Smooth muscle cell (in vitro differentiated cells): ENCODE measurements around the gene MBNL3. TPM values are rescaled to one million over a fixed set of nuclear protein-coding genes. Genes with fewer than 3 reads are reported as not detected.

Experiments used
- DNase-seq: peaks from one replicate; lab custom pipeline; 2025; ENCODE audit not compliant: unreplicated experiment; lab: John Stamatoyannopoulos, UW
- H2AFZ ChIP-seq: fragments of 200-600 bp; sonication (generic); 2 replicates; pipeline ENCODE4 v1.6.0; 2016; ENCODE audit warnings: antibody characterized with exemption, low read depth, mild to moderate bottlenecking
- H3F3A ChIP-seq: fragments of 200-600 bp; sonication (generic); 2 replicates; pipeline ENCODE4 v1.6.0; 2017; ENCODE audit warnings: antibody characterized with exemption, low read depth
- H3K27ac ChIP-seq: fragments of 200-600 bp; sonication (generic); 2 replicates; pipeline ENCODE4 v1.5.1; 2016; ENCODE audit warnings: low read depth, mild to moderate bottlenecking
- H3K27me3 ChIP-seq: fragments of 200-600 bp; sonication (generic); 2 replicates; pipeline ENCODE4 v1.6.1; 2016; ENCODE audit warnings: low read depth, mild to moderate bottlenecking
- H3K36me3 ChIP-seq: fragments of 200-600 bp; sonication (generic); 2 replicates; pipeline ENCODE4 v1.5.1; 2016; ENCODE audit warnings: low read depth
- H3K4me1 ChIP-seq: fragments of 200-600 bp; sonication (generic); 2 replicates; pipeline ENCODE4 v1.5.1; 2016; ENCODE audit warnings: low read depth
- H3K4me2 ChIP-seq: fragments of 200-600 bp; sonication (generic); 2 replicates; pipeline ENCODE4 v1.6.0; 2016; ENCODE audit warnings: mild to moderate bottlenecking
- H3K4me3 ChIP-seq: fragments of 200-600 bp; sonication (generic); 2 replicates; pipeline ENCODE4 v1.5.1; 2016; ENCODE audit warnings: mild to moderate bottlenecking
- H3K79me2 ChIP-seq: fragments of 200-600 bp; sonication (generic); 2 replicates; pipeline ENCODE4 v1.6.0; 2016; ENCODE audit warnings: low read depth, mild to moderate bottlenecking
- H3K9ac ChIP-seq: fragments of 200-600 bp; sonication (generic); 2 replicates; pipeline ENCODE4 v1.6.0; 2016; ENCODE audit warnings: low read depth
- H3K9me3 ChIP-seq: fragments of 200-600 bp; sonication (generic); replicated peaks from 2 replicates; pipeline ENCODE4 v1.5.1; 2016; ENCODE audit warnings: low read depth
- H4K20me1 ChIP-seq: fragments of 200-600 bp; sonication (generic); 2 replicates; pipeline ENCODE4 v1.6.0; 2016; ENCODE audit warnings: low read depth
- WGBS: methylation state at CpG from one replicate; pipeline ENCODE4 v1.1.7; 2016; ENCODE audit warnings: low lambda C conversion rate; 5-methylcytosine and 5-hydroxymethylcytosine counted together
- polyA plus RNA-seq: library from polyadenylated mRNA; unstranded; fragments of >200 nt; fragmentation: Nextera tagmentation; extraction: Ambion mirVana; gene quantifications from 2 replicates; pipeline ENCODE4 v1.2.1, GENCODE V29; 2016
- total RNA-seq: library from RNA; depleted of rRNA; stranded (reverse); fragments of >200 nt; gene quantifications from 2 replicates; pipeline ENCODE4 v1.2.3, GENCODE V29; 2014
- TF ChIP-seq, protein P1 (sequence below): fragments of 200-600 bp; sonication (generic); IDR thresholded peaks from 2 replicates; pipeline ENCODE4 v1.5.1; 2017; ENCODE audit warnings: borderline replicate concordance, mild to moderate bottlenecking, antibody characterized with exemption; ENCODE audit not compliant: insufficient read depth, poor library complexity, severe bottlenecking

Gene MBNL3
- total and polyA plus RNA-seq, 2 experiments from 2014 or later, result 15.7 to 49.0 TPM

DNA sequence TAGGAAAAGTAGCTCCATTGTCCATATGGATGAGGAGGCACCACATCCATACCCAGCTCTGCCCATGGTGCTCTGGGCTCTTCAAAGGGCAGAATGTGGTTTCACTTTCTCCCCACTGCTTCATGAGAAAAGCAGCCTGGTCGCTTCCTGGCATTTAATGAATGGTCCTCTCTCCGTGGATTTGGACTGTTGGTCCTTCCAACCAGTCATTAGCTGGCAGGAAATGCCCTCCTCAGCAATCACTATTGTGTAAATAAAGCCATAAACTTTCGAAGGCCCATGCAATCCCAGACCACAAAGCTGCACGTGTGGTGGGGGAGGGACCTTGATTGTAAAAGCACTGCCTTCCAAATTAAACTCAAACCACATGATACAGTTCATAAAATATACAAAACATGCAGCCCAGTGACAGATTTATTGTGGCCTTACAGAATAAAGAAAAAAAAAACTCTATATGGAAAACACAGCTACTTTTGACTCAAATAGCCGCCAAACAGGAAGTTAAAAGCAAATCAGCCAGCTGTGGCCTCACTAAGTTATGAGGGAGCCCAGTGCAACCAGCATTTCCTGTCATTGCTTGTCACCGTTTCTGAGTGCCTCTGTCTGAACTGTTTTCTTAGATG, 8.1 kb downstream of the MBNL3 start:
- Histone ChIP-seq H3K4me2 (peak overlapping the region; percentile 73), H3K36me3 (no peaks in the 10 kb centered on the region), H3K4me3 (peak overlapping the region; percentile 14), H3K4me1 (no peaks in the 10 kb centered on the region), H4K20me1 (no peaks in the 10 kb centered on the region), H3K9ac (no peak overlapping the region), H3K27ac (peak overlapping the region; percentile 58), H3K27me3 (no peaks in the 10 kb centered on the region), H3K9me3 (no peaks in the 10 kb centered on the region), H3K79me2 (peaks cover 11% of the 10 kb centered on the region), H2AFZ (no peak overlapping the region), H3F3A (no peaks in the 10 kb centered on the region)
- TF ChIP-seq, protein P1, sequence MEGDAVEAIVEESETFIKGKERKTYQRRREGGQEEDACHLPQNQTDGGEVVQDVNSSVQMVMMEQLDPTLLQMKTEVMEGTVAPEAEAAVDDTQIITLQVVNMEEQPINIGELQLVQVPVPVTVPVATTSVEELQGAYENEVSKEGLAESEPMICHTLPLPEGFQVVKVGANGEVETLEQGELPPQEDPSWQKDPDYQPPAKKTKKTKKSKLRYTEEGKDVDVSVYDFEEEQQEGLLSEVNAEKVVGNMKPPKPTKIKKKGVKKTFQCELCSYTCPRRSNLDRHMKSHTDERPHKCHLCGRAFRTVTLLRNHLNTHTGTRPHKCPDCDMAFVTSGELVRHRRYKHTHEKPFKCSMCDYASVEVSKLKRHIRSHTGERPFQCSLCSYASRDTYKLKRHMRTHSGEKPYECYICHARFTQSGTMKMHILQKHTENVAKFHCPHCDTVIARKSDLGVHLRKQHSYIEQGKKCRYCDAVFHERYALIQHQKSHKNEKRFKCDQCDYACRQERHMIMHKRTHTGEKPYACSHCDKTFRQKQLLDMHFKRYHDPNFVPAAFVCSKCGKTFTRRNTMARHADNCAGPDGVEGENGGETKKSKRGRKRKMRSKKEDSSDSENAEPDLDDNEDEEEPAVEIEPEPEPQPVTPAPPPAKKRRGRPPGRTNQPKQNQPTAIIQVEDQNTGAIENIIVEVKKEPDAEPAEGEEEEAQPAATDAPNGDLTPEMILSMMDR, result no peak
- WGBS, result 26% methylated on average over 6 of the region's 6 CpGs
- no peak for DNase-seq

DNA sequence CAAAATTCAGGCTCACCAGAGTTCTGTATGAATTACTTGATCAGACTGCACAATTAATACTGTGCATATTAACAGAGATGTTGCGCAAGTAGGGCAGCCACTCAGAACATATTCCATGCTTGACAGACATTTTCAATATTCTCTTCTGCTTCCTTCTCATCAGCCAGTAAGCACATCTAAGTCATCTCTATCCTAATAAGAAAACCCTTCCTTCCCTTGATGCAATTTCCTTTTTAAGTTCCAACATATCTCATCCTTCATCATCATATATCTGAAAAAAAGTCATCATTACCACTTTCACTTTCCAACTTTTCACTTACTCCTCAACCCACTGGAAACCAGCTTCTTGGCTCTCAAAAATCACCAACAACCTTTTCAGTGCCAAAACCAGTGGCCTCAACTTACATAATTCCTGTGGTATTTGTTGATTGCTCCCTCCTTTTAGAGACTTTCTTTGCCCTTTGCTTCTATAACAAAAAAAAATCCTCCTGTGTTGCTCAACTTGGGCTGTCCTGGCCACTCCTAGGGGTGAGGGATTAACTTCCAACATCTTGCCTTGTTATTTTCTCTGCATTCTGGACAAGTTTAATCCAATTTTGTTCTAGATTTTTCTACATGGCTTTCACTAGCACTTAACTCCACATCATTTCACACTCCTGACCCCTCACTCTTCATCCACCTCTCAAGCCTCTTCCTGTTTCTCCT, 14.1 kb downstream of the MBNL3 start:
- H3K27ac ChIP-seq, result no peak overlapping the region
- H3K79me2 ChIP-seq, result no peaks in the 10 kb centered on the region
- H3K27me3 ChIP-seq, result no peaks in the 10 kb centered on the region
- DNase-seq, result no peak
- no peak overlapping the region for H2AFZ ChIP-seq
- no peaks in the 10 kb centered on the region for H3F3A ChIP-seq
- 96% methylated on average over 1 of the region's 1 CpG for WGBS
- H4K20me1 ChIP-seq, result no peaks in the 10 kb centered on the region
- TF ChIP-seq, protein P1, result no peak
- no peak overlapping the region for H3K4me3 ChIP-seq
- no peaks in the 10 kb centered on the region for H3K36me3 ChIP-seq
- H3K9me3 ChIP-seq, result no peaks in the 10 kb centered on the region
- no peak overlapping the region for H3K4me2 ChIP-seq
- H3K9ac ChIP-seq, result no peak overlapping the region
- no peaks in the 10 kb centered on the region for H3K4me1 ChIP-seq

DNA sequence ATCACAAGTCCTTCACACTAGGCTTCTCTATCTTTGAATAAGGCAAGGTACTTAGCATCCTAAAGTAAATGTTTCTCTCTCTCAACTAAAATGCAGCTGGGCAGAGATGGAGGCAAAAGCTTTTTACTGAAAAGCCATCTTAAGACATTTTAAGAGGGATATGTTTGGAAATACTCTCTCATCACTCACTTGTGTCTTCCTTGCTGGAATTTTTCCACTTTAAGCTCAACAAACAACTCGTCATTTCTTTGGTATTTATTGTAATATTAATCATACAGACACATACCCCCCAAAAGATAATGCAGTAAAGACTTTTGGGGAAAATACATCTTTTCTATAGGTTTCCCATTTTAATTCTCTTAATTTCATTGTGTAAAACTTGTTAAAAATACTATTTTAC, 16.4 kb downstream of the MBNL3 start:
- TF ChIP-seq, protein P1, result no peak
- Histone ChIP-seq H3F3A (no peaks in the 10 kb centered on the region), H3K9me3 (no peaks in the 10 kb centered on the region), H3K4me1 (no peaks in the 10 kb centered on the region), H3K27me3 (no peaks in the 10 kb centered on the region), H3K36me3 (no peaks in the 10 kb centered on the region), H3K79me2 (no peaks in the 10 kb centered on the region), H3K4me2 (peak overlapping the region; percentile 55), H4K20me1 (no peaks in the 10 kb centered on the region), H3K9ac (no peak overlapping the region), H2AFZ (peak overlapping the region; percentile 41), H3K27ac (peak overlapping the region; percentile 43), H3K4me3 (no peak overlapping the region)
- WGBS, result 9% methylated on average over 1 of the region's 1 CpG
- no peak for DNase-seq
